Forelimb muscle (tissue), 1 donor: ENCODE data around the gene NFIB. TPM values are rescaled to one million over a fixed set of nuclear protein-coding genes. Genes with fewer than 3 reads are reported as not detected.

Experiments used
- DNase-seq: peaks from one replicate; pipeline ENCODE4 v3.0.0-alpha.2; 2013; ENCODE audit warnings: low read depth
- polyA plus RNA-seq: library from polyadenylated mRNA; unstranded; fragments of 120-200 nt; gene quantifications from one replicate; pipeline ENCODE4 v1.2.1, GENCODE V29; 2013; ENCODE audit not compliant: insufficient read length

The NFIB gene
- polyA plus RNA-seq, 1 donor = 82.4 TPM

DNA sequence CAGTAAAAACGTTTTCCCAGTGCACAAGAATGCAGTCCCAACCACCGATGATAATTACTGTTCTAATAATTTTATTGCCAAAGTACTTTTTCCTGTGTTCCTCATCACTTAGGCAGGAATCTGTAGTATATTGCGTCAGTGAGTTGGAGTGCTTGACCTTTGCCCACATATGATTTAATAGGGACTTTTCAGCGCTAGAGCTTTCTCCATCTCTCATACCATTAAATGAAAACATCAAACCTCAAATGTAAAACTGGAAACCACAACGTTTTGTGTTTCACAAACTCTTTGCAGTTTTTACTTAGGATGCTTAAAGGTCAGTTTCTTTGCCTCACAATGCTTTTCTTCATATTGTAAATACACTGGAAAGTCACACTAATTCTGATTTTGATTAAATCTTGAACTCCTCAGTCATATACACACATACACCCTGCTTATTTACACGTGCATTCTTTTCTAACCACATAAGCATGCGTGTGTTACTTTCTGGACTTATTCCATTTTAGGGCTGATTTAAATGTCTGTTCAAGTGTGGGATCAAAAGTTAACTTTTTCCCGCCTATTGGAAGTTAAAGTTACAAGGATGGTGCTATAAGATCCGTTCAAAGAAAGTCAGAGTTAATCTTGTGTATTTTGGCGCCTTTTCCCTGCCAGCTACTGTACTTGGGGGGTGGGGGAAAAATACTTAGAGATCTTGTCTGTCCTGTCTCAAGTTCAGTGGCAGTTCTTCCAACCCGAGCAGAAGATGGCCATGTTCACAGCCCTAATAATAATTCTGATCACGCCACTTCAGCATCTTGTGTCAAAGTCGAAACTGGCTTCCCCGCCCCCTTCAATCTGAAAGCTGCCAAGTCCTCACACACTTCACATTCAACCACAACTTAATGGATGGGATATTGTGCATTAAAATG lies 6.6 kb upstream of the NFIB start:
- DNase-seq = no peak

DNA sequence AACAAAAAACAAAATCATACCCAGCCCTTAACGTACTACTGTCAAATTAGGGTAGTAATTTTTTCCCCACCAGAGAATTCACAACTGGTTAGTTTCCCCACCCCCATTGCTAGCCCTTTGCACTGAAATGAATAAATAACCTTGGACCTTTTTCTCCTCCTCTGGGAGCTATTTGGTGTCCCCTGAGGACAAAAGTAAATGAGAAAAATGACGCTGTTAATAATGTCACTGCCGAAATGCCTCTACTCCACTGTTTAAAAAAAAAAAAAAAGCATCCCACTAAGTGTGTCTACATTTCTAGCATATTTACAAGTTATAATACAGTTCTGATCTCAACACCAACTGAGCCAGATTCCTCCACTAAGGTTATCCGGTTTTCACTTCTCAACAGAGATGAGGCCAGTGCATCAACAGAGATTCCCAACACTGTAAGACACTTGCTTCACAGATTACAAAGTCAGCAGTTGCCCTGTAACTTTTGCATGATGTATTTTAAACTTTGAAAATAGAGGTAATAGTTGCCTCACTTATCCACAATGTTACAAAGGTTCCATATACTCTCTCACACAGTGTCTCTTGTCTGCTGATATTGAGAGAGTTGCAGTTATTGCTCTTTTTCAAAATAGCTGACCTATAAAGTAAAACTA lies 5.1 kb upstream of the NFIB start:
- DNase-seq = no peak

DNA sequence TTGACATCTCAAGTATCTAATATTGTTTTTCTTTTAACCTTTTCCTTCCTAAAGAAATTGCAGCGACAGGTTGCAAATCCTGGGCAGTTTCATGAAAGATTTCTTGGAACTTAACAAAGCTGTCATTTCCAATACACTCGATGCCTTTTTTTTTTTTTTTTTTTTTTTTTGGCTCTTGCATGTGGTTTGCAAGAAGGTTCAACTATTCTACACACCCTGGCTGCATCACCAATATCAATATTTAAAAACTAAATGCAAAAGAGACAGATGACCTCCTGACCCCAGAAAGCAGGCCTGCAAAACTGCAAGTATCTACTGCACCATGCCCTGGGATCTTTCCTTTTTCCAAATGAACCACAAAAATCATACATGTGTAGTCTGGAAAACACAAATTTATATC lies 4.4 kb upstream of the NFIB start:
- no peak for DNase-seq

DNA sequence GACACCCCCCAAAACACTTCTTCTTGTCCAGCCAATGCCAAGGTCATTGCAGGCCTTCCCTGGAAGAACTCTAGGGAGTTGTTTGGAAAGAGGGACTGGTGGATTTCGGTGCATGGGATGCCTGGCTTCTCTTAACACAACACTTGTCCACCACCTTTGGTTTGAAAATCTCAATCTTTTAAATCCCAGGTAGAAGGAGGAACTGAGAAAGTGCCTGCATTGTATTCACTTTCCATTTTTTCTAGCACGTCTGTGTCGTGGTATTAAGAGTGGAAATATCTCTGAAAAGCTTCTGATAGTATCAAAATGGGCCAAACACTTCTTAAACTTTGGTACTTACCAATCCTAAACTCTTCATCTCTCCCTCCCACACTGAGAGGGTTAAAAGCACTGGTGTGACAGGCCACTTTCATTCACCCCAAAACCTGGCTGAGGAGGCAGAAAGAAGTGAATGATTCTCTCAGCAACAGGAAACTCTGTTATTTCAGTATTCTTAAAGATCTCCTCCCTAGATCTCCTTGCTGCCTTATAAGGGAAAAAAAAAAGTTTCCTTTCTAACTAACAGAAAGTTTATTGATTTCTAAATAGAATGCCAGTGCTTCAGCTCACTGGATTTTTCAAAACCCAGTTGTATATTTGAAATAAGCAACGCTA lies 3.9 kb upstream of the NFIB start:
- DNase-seq = no peak

DNA sequence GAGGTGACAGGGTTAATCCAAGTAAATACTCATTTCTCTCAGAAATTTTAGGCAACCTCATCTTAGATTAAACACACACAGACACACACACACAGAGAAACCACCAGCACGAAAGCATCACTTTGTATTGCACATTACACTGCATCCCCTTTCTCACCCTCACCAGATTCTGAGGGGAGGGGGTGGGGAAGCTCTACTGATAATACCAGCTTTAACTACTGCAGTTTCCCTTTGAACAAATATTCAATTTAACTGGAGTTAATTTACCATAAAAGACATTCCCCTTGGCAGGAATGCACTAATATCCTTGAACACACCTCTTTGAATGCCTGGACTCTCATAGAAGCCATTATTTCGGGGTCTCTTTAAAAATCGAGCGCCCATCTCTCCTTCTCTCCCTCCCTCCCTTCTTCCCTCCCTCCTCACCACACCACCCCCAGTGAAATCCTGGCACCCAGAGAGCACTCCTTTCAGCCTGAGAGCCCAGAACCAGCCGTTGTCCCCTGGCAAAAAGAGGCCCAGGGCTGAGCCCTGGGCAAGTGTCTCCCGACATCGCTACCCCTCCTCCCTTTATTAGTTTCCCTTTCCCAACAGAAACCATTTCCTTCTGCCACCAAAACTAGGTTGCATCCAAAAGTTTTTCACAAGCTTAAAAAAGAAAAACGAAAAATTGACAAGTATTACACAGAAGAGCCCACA lies 2.8 kb upstream of the NFIB start:
- no peak for DNase-seq

DNA sequence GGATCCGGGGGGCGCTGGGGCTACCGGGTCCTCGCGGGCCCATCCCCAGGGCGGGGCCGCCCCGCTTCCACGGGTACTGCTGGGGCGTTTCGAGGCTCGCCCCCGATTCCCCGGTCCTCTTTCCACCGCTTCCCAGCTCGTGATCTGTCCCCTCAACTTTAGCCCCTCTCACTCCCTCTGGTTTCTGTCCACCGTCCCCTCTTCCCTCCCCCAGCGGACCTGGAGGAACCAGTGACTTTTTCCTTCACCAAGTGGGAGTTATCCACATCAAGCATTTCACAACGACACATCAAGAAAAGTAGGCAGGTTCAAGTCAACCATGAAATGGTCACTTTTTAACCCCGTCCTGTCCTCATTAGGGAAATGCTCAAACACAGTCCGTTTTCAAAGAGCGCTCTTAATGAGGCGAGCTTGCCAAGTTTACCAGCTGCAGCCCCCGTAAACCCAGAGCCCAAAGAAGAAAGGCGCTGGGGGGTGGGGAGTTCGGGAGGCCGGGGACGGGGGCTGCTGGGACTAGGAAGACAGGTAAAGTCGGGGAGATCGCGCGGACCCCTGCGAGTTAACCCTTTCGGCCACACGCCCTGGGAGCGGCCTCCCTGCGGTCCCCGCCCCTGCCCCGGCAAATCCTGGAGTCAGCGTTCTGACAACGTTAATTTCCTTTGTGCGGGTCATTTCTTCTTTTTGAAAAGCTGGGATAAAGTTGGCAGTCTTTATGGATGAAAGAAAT lies 2.1 kb upstream of the NFIB start:
- DNase-seq = no peak

DNA sequence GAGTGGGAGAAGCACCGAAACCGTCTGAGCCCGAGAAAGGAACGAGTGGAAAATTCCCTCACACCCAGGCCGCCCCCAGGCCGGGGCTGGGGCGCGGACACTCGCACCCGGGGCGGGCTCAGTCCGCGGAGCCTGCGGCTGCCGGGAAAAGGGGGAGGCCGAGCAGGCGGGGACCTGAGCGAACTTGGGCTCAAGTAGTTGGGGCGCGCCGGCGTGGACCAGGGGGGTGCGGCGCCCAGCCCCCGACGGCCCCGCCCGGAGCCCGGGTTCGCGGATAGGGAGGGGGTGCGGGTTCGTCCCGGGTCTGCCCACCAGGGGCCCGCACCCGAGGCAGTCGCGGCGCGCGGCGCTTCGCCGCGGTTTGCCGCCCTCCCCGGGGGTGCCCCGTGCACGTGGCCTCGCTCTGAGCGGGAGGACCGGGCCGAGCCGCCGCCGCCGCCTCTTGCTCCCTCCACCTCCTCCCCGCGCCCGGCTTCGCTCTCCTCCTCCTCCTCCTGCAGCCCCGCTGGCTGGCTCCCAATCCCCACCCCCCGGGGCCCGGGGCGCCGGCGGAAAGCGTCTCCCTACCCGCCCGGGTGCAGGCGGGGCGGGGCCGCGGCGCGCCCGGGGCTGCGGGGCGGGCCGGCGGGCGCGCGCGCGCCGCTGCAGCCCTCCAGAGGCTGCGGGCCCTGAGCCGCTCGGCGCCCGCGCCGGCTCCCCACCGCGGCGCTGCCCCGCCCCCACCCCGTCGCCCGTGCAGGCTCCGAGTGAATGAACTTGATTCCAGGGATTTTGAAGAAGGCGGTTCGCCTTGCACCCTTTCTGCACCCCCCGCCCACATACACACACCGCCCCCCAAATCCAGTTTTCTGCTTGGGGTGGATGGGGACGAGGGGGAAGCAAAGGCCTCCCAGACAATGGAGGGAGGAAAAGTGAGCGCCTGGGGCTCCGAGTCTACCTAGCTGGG lies 1.3 kb upstream of the NFIB start:
- DNase-seq = no peak

DNA sequence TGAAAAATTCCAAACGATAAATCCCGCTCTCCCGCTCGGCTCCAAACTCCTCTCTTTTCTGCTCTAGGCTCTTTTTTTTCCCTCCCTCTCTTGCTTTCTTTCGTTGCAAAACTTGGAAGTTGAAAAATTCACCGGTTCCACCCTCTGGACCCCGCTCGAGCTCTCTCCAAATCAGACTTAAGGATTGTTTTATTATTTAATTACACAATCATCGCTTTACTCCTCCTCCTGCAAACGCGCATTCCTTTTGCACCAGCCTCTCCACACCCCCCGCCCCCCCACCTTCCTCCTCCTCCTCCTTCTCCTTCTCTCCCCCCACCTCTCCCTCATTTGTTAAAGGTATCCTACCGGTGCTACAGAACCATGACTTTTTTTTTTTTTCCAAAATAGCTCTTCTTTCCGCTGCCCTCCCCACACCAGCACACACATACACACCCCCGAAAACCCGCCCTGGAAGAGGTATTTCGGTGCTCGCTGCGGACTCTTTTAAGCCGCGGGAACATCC lies 535 bp upstream of the NFIB start:
- DNase-seq = no peak

DNA sequence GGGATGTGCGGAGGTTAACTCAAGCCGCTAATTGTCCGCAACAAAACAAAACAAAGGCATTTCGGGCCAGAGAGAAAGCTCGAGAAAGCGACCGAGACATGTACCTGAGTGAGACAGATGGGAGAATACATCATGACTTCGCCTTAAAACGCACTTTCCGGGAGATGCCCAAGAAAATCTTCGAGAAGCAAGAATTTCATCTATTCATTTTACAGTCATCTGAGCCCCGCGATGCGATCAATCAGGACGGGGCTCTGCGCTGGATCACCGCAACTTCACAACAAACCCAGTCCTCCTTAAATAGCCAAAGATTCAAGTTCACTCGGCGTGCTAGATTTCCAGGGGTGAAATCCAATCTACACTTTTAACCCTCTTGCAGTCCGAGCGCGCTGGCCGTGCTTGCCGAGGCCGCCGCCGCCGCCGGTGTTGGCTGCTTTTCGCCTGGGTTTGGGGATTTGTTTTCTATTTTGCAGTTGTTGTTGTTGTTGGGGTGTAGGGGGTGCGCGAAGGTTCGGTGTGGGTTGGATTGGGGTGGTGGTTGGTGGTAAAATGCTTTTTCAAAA lies 482 bp downstream of the NFIB start:
- no peak for DNase-seq

DNA sequence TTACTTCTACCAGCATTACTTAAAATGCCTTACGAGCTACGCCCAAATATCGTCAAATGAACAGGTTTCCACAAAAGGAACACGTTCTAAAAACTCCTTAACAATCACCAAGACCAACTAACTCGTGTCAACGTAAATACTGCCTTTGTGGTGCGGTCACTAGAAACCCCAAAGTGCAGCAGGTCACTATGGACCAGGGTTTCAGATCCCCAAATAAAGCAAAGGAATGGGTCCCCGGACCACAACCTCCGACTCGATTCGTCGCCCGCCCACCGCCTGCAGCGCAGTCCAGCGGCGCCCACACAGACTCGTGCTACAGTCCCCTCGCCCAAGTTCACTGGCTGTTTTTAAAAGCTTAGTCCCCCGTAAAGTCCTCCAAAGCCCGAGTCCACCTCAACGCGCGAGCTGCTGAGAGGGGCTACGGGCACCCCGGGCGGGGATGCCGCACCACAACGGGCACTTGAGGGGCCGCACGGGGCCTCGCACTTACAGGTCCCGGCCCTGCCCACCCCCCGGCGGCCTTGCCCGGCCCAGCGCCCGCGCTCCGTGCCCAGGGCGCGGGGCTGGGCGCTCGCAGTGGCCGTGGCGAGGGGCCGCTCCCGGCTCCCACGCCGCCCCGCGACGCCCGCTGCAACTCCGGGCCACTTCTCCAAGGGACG lies 1.1 kb downstream of the NFIB start:
- DNase-seq = no peak

DNA sequence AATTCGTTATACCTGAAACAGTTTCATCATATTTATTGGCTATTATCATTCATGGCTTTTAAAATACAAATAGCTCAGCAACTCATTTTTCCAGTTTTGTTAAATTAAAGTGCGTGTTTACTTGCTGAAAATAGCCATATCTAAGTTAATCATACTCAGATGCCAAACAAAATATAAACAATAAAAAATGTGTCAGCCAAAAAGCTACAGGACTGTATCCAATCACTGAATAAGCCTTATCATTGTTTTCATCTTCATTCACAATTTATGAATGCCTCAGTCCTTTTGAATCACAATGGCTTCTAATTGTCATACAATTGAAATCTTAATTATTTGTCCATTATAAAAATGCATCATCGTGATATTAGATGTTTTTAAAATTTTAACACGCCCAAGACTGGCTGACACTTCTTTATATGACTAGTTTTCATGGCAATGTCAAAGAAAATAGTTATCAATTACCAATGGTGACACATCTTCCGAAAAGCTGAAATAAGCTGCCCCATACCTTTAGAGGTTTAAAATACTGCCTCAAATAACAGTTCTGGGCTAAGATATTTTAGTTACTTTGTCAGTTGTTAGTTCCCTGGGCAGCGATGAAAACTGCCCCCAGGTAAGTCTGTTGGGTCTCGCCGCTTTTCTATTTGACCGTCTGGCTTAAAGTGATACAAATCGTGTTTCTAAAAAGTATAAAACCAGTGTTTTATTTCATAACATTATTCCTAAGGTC lies 1.8 kb downstream of the NFIB start:
- DNase-seq = no peak

DNA sequence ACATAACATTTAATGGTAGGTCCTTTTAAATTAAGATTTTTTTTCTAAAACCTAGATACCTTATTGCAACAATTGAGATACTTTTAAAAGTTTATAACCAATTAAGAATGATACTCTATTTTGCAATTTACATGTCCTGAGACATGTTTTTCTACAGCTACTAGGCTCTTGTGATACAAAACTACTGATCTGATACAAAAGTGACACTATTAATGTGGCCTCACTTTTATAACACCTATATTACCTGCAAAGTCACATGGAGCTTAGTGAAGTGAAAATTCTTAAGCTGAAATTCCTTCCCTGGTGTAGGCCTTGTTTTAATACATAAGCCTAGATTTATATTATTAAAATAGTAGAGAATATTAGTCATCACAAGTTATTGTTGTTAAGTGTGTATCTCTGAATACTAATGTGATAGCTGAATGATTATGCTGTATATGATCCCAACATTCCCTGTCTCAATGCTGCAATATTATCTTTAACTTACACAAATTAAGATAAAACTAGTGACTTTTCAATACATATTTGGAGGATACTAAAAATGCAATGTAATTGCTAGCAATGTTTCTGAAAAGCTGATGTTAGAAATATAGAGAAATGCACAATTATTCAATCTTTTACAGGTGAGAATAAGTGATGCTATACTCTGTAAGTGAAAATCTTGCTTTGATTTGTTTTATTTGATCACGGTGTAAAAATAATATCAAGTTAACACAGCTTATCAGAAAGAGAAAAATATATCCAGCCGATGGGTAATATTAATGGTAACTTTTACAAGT lies 2.6 kb downstream of the NFIB start:
- DNase-seq = no peak

DNA sequence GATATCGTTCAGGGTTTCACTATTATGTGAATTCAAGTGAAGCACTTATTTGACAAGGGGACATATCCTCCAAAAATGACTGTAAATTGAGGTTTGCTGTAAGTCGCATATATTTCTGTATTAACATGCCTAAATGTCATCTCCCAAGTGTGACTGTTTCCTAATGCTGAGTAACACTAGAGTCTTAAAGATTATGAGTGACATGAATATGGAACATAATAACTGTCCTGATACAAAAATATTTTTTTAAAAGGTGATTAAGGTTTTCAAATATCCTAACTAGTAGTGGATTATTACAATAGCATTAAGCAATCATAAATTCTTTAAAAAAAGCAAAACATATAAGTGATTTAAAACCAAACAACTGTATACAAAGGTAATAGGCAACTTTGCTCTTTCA lies 3.6 kb downstream of the NFIB start:
- no peak for DNase-seq

DNA sequence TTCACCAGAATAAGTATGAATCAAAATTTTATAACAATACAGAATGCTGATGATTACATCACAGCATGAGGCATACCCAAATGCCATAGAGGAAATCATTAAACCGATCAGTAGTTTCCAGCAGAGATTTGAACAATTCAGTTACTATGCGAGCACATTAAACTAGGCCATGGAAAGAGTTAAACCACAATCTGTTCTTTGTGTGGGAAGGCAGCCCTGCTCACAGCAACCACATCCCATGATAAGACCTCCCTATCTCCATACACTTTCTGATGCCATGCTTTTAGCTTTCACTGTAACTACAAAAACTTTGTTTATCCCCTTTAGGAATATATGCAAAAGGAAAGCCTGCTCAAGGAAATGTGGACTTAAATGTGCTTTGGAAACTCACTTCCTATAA lies 4.5 kb downstream of the NFIB start:
- no peak for DNase-seq

DNA sequence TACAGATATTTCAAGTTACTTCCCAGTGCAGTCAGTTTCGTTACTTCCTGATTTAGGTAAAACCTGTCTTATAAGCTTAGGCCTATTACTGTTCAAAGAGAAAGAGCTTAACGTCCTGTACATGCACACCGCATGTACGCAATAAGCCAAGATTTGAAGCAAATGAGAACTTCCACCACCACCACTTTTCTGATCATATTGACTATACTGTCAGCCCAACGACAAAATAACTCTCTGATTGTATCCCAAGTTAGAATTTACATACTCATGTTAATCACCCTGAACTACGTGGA lies 5.1 kb downstream of the NFIB start:
- no peak for DNase-seq

DNA sequence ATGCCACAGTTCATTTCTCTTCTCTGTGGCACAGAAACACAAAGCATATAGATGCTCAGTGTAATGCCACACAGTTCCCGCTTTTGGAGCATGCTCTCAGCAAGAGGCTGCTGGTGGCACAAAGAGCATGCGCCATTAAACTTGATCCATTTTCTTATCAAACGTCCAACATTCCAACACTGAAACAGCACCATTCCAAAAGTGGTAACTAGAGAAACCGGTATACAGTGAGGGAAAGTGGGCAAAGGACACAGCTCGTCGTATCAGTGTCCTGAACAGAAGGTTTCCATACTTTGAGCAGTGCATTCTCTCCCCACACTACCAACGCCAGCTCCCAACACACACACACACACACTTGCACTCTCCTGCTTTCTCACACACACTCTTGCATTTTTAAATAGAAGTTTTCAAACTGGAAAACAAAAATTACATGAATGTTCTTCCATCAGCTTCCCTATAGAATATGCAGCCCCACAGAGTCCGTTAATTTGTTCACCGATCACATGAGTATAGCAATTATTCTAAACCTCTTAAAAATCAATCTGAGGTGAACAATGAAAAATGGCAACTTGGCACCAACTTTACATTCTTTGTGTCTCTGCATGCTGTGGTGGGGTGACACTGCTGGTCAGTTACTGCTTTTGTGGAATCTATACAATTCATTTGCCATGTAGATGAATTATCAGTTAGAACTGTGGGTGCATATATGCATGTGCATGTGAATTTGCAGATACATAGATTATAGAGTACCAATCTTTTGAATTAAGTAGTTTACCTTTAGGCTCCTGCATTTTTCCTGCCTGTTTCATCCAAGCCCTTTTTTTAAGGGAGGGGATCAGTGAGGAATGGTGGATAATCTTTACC lies 5.7 kb downstream of the NFIB start:
- DNase-seq = no peak
